Dedifferentiated amniotic fluid mesenchymal stem cell (primary cell): ENCODE data around the gene PCP2.

Experiments used
- DNase-seq: peaks from one replicate; pipeline ENCODE4 v3.0.0-alpha.2; 2016; ENCODE audit errors: extremely low spot score

Gene PCP2

DNA sequence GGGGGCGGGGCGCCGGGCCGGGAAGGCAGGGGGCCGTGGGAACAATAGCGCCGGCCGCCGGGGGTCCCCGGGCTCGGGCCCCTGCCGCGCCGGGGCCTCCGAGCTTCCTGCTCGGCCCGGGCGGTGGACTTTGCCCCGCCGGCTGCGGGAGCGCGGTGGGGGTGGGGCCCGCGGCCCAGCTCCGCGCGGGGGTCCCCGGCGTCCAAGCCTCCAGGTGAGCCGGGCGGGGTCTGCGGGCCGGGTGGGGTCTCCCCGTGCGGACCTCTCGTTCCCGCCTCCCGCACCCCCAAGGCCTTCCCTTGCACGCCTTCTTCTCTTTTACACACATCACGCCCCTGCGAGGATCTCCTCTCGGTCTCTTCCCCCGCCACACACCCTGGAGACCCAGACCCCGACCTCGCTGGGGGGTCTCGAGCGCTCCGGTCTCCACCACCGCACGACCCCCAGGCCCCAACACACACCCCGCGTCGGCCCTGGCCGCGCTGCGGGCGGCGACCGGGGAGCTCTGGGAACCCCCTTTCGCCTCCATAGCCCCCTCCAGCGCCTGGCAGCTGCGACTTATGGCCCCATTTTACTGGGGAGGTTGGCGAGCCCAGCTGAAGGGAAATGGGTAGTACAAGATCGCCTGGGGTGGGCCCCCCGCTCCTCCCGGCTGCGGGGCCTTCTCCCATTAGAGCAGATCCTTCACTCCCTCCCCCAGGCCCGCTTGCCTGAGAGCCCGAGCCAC is 37.1 kb downstream of the PCP2 start:
- DNase-seq: no peak

DNA sequence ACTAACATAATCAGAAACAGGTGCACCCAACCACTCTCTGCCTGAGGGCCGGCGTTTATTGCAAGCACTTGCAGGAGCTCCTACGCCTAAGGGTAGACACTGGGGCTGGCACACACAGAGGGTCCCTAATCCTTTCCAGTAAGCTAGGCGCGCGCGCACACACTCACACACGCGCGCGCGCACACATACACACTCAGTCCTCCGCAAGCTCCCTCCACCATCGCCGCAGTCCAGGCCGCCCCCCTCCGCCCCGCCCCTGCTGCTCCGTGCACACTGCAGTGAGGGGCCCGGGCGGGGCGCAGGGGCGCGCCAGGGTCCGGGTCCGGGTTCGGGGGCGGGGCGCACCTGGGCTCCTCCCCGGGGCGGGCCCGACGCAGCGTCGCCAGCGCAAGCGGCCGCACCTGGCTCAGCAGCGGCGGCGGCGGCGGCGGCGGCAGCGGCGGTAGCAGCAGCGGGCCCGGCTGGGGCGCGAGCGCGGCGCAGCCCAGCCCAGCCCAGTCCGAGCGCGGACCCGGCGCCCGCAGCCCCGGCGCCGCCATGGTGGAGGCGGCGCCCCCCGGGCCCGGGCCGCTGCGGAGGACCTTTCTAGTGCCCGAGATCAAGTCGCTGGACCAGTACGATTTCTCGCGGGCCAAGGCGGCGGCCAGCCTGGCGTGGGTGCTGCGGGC is 37.9 kb downstream of the PCP2 start, which contains the start of gene CAMSAP3:
TSS of gene CAMSAP3 (plus strand) at position 398 of the 668 bp plus-strand sequence. CDS start at position 538, 140 bp downstream.
- DNase-seq: no peak

DNA sequence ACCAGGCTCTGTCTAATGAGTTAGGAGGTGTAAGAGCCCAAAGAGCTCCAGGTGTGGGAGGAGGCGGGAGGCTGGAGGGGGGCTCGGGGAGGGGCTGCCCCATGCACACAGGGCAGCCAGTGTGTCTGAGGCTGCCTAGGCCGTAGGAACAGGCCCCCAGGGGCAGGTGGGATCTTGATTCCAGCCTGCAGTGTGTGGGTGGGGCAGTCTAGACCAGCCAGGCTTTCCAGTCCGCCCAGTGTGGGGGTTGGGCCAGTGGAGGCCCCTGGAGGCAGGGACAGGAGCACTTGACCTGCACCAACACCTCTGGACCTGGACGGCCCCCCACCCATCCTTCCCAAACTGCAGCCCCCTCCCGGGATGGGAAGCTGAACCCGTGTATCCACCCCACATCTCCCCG is 43.3 kb downstream of the PCP2 start:
- no peak for DNase-seq

DNA sequence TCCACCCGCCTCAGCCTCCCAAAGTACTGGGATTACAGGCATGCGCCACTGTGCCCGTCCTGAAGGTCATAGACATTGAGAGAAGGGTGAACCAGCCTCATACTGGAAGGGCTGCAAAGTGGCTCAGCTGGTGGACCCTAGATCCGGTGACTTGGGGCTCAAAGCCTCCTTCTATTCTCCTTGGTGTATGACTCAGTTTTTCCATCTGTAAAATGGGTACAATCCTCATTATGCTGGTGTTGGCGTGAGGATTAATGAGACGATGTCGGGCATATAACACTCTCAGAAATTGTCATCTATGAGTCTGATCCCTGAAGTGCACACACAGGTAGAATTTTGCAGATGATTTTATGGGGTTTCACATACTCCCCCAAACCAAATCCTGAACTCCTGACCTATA is 43.7 kb downstream of the PCP2 start:
- no peak for DNase-seq

DNA sequence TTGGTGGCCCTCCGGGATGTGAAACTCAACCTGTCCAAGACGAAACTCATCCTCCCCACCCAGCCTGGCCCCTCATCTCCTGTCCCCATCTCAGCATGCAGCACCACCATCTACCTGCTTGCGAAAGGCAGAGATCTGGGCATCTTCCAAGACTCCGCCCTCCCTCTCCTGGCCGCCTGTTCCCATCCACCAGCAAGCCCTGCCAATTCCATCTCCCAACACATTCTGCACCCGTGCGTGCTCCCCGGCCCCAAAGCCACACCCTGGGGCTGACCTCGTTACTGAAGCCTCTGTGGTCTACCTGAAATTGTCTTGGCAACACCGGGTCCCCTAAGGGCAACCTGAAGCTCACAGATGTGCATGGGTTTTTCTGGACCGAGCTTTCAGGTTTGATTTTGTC is 51.1 kb downstream of the PCP2 start:
- DNase-seq: no peak
